Hematopoietic multipotent progenitor cell treated with erythropoietin and hydrocortisone succinate and interleukin-3 and kit ligand, for 6 days (in vitro differentiated cells): ENCODE data around the gene PDGFRB.

Experiments
- DNase-seq: peaks from one replicate; pipeline ENCODE4 v3.0.0-alpha.2; 2015

The PDGFRB gene

DNA sequence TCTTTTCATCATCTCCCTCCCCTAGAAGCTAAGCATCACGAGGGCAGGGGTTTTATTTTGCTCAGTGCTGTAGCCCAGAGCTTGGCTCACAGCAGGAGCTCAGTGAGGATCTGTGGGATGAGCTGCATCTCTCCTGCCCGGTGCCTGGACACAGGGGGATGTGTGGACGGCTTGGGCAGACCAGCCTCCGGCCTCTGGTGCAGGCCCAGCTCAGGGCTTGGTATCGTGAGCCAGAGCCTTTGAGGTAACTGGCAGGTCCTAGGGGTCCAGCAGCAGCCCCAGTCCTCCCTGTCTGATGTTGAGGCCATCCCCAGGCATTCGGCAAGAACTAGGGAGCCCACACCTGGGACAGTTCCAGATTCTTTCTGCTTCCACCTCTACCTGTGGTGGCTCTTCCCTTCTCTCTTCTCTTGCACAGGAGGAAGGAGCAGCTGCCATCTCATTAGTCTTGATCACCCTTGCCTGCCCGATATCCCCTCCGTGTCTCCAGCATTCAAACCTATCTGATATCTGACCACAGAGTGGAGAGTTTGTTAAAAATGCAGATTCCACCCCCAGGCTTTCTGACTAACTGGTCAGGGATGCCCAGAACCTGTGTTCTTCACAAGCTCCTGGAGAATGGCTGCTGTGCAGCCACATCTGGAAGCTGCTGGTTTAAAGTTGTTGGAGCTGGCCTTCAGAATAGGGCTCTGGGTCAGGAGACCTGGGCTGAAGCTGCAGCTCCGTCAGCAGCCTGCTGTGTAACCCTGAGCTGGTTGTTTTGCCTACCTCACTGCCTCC is 26.3 kb upstream of the PDGFRB start:
- no peak for DNase-seq

- DNase-seq: no peak
These were observed 25.4 kb upstream of the PDGFRB start for GRCh38 chr5:150181027-150181426.

DNA sequence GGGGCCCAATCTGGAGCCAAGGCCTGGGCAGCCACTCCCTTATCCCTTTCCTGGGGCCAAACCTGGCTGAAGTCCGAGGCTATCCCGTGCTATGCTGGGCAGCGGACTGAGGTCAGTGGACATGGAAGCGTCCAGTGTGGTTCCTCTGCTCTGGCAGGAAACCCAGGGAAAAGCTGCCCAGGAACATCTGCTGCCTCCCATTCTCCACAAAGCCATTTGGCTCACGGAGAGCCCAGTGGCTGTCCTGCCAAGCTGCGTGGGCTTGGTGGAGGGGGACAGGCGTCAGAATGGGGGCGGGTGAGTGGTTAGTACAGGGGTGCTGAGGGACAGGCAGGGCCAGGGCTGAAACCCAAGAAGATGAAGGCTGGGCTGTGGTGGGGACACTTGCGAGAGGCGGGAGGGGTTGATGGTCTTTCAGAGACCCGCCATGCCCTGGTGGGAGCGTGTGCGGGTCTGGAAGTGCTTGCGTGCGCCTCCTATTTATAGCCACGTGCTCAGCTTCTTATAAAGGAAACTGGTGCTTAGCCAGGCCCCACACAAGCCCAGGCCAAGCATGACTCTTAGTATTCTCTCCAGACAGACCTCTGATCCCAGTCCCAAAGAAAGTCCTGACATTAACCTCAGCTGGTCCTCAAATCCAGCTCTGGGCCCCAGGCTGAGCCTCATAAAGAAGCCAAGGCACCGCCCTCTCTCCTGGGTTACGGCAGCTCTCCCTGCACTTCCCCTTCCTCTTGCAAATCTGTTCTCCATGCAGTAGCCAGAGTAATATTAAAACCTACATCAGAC is 24.8 kb upstream of the PDGFRB start:
- no peak for DNase-seq

- no peak for DNase-seq
These were observed 23.5 kb upstream of the PDGFRB start for GRCh38 chr5:150179019-150179620.

DNA sequence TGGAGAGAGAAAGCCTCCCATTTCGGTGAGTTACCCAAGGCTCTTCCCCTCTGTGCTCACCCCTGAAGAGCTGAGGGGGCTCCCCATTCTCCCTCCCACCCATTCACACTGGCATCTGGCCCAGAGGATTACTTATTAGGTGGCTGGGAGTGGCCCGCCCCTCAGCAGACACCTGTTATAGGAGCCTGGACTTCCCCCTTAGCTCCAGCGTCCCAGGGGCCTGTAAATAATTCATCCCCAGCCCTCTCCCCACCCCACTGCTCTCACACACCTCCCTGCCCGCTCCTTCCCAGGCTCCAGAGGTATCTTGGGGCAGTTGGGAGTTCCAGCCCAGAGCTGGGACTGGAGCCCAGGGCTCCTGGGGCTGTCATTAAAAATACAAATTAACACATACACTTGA is 22.6 kb upstream of the PDGFRB start:
- DNase-seq: no peak

GRCh38 chr5:150177721-150178120 is 22.1 kb upstream of the PDGFRB start:
- DNase-seq: no peak

GRCh38 chr5:150176745-150177477 is 21.3 kb upstream of the PDGFRB start:
- DNase-seq: no peak

GRCh38 chr5:150175536-150175935 is 19.9 kb upstream of the PDGFRB start:
- DNase-seq: peak; percentile 64

GRCh38 chr5:150175076-150175475 is 19.4 kb upstream of the PDGFRB start:
- no peak for DNase-seq

DNA sequence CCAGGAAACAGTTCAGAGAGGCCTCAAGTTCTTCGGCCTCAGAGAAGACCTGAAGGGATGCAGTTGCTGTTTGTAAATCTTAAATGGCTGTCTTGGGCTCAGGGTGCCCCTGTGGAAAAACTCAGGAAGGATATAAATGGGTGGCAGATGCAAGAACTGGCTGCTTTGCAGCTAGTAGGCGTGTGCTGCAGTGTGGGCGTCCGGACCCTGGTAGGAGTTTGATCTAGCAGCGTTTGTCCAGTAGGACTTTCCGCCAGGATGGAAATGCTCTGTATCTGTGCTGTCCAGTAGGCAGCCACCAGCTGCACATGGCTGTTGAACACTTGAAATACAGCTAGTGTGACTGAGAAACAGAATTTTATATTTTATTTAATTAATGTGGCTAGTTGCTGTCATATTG is 18.6 kb upstream of the PDGFRB start:
- DNase-seq: no peak

DNA sequence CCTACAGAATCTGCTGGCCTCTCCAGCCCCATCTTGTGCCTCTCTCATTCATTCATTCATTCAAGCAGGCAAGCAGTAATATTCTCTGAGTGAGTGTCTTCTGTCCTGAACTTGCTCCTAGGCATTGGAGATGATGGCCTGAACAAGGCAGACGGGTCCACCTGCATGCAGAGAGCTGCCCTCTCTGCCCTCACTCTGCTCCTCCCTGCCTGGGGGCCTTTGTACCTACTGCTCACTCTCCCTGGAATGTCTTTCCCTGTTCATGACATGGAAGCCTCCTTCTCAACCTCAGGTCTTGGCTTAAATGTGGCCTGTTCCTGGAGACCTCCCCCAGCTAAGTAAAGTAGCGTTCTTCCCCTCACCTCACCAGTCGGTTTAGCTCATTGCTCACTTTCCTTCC is 17.5 kb upstream of the PDGFRB start:
- DNase-seq: no peak

DNA sequence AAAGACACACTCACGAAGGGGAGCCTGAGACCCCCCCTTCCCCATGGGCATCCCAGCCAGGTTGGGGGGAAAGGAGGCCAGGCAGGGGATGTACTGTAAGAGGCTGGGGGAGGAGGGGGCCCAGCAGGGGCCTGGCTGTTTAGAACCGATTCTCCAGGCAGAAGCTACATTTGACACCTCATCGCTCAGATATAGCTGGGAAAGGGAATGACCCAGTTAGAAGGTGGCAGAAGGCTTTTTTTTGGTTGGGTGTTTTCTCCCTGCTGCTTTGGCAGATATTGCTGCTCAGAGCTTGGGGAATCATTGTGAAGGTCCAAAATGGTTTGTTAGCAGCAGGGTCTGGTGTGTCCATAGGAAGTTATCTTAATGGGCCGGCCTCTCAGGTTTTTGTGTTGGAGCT is 16.9 kb upstream of the PDGFRB start:
- DNase-seq: no peak

DNA sequence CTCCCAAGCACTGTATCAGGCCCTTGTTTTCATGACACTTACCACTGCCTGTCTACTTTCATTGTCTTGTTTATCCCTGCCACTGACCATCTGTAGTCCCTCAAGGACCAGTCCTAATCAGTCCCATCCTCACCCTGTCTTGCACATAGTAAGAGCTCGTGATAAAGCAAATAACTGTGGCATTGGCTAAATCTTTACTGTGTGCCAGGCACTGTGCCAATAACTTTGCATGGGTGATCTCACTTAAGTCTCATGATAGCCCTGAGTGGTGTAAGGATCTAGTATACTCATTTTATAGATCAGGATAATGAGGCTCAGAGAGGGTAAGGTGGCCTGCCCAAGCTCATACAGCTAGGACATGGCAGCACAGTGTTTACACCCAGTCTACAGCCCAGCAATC is 16.5 kb upstream of the PDGFRB start:
- peak; percentile 70 for DNase-seq

DNA sequence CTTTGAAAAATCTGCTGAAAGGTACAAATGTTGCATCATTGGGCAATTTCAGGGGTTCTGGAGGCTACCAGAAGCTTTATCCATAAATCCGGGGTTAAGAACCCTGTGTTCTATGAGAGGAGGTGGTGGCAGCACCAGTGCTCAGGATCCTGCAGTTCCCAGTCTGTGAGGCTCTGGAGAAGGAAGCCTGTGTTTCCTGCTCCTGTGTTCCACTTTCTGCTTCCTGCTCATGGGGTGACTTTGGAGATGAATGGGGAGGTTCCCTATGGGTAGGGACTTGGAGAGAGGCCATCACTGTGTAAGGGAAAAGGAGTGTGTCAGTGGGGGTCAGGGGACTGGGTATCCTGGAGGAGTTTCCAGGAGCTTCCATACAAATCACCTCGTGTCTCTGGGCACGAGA is 13.2 kb upstream of the PDGFRB start:
- no peak for DNase-seq

- DNase-seq: no peak
These were observed 12.3 kb upstream of the PDGFRB start for GRCh38 chr5:150167908-150168307.

- no peak for DNase-seq
These were observed 11.8 kb upstream of the PDGFRB start for GRCh38 chr5:150167512-150167850.

- DNase-seq: no peak
These were observed 11.2 kb upstream of the PDGFRB start, which contains the start of gene CDX1 for GRCh38 chr5:150166650-150167511. Gene CDX1 (plus strand): TSS chr5:150166778. CDS start chr5:150166877, 99 bp downstream.

- DNase-seq: no peak
These were observed 10.5 kb upstream of the PDGFRB start for GRCh38 chr5:150166037-150166649.

DNA sequence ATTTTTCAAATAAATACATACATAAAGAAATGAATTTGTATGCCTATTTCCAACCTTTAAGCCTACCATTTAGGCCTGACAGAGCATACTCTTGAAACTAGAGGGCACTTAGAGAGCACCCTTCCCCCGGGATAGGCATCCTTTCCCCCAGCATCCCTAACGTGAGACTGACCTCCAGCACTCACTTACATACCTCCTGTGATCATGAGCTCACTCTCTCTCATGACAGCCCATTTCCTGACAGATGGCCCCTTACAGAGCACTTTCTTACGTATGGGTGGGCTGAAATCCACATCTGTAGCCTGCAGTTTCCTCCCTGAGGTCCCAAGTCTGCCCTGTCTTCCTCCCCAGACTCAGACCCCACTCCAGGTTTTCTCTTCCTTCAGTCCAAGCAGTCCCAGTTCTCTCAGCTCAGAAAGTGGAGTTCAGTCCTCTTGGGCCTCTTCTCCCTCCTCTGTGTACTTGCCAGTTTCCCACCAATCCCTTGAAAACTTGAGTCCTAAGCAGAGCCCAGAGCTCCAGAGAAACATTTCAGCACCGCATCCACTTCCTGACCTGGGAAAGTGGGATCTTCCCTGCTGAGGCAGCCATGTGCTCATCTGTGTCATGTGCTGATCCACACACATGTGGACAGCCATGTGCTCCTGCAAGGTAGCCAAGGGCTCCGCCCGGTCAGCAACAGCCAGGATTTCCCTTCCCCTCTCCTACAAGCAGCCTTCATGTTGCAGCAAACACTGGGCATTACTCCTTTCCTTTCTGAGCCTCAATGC is 8.8 kb upstream of the PDGFRB start:
- DNase-seq: no peak

DNA sequence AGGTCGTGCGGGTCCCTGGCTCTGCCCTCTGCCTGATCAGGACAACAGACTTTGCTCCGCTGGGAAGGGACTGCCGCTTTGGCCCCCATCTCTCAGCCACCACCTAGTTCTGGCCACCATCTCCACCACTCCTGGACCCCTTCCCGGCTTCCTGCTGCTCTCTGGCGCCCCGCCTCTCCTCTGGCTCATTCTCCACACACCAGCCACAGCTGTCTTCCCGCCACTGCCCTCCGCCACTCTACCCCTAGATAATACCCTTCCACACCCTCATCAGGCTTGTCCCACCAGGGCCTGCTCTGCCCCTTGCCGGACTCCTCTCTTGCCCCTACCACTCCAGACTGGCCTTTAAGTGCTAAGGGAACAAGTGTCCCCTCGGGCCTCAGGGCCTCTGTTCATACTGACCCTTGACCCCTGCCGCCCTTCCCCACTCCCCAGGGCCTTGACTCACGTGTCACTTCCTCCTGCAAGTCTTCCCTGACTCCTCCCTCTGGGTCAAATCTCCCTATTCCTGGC is 8.0 kb upstream of the PDGFRB start:
- no peak for DNase-seq

DNA sequence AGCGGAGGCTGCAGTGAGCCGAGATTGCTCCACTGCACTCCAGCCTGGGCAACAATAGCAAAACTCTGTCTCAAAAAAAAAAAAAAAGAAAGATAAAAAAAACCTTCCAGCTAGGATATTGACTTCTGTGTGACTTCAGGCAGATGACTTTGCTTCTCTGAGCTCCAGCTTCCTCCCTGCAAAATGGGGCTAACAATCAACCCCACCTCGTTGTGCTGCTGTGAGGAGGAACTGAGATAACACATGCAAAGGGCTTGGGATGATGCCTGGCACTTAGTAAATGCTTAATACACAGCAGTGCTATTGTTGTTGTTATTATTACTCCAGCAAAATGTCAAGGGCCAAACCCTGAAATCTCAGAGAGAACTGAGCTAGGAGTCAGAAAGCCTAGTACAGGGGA is 7.4 kb upstream of the PDGFRB start:
- no peak for DNase-seq
